Stomach (tissue), 4 donors: Measurements from ENCODE around the gene IKZF4.

Experiments
- CTCF ChIP-seq, 7 experiments: fragments of 450-650 bp in 4 of 7; fragments of 200-600 bp in 3 of 7; sonication (generic) in 3 of 7; IDR thresholded peaks; one replicate each; pipeline ENCODE4 v1.5.1; 2016 to 2019; ENCODE audit warnings: antibody characterized with exemption in 7 of 7, control low read depth in 2 of 7, mild to moderate bottlenecking in 1 of 7
- POLR2A ChIP-seq, 4 donors: fragments of 450-650 bp; IDR thresholded peaks; one replicate each; pipeline ENCODE4 v1.6.1; 2016; ENCODE audit warnings: antibody characterized with exemption in 4 of 4, control low read depth in 2 of 4, mild to moderate bottlenecking in 1 of 4, moderate library complexity in 1 of 4

GRCh38 chr12:55997535-55997859, 23.3 kb upstream of the IKZF4 start:
- TF ChIP-seq CTCF (IDR thresholded peaks at IDR 0.05) (no peak), POLR2A (IDR thresholded peaks at IDR 0.05) (no peak)
